Measurements from ENCODE around the gene PFKFB4.

- TF ChIP-seq ZNF24 (IDR thresholded peaks at IDR 0.05) = no peak
- TF ChIP-seq, protein P1, sequence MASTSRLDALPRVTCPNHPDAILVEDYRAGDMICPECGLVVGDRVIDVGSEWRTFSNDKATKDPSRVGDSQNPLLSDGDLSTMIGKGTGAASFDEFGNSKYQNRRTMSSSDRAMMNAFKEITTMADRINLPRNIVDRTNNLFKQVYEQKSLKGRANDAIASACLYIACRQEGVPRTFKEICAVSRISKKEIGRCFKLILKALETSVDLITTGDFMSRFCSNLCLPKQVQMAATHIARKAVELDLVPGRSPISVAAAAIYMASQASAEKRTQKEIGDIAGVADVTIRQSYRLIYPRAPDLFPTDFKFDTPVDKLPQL (IDR thresholded peaks at IDR 0.05; ENCODE audit: extremely low read depth, insufficient read length) = no peak
- TF ChIP-seq MYBL2 (IDR thresholded peaks at IDR 0.05; ENCODE audit: low read depth) = no peak
- TF ChIP-seq MYBL2 (CRISPR knock-in tag; IDR thresholded peaks at IDR 0.05; ENCODE audit: borderline replicate concordance) = no peak
- no peak for TF ChIP-seq ZNF253 (CRISPR knock-in tag; conservative IDR thresholded peaks at IDR 0.05)
- no peak for TF ChIP-seq RFX1 (IDR thresholded peaks at IDR 0.05)
- TF ChIP-seq, protein P2, sequence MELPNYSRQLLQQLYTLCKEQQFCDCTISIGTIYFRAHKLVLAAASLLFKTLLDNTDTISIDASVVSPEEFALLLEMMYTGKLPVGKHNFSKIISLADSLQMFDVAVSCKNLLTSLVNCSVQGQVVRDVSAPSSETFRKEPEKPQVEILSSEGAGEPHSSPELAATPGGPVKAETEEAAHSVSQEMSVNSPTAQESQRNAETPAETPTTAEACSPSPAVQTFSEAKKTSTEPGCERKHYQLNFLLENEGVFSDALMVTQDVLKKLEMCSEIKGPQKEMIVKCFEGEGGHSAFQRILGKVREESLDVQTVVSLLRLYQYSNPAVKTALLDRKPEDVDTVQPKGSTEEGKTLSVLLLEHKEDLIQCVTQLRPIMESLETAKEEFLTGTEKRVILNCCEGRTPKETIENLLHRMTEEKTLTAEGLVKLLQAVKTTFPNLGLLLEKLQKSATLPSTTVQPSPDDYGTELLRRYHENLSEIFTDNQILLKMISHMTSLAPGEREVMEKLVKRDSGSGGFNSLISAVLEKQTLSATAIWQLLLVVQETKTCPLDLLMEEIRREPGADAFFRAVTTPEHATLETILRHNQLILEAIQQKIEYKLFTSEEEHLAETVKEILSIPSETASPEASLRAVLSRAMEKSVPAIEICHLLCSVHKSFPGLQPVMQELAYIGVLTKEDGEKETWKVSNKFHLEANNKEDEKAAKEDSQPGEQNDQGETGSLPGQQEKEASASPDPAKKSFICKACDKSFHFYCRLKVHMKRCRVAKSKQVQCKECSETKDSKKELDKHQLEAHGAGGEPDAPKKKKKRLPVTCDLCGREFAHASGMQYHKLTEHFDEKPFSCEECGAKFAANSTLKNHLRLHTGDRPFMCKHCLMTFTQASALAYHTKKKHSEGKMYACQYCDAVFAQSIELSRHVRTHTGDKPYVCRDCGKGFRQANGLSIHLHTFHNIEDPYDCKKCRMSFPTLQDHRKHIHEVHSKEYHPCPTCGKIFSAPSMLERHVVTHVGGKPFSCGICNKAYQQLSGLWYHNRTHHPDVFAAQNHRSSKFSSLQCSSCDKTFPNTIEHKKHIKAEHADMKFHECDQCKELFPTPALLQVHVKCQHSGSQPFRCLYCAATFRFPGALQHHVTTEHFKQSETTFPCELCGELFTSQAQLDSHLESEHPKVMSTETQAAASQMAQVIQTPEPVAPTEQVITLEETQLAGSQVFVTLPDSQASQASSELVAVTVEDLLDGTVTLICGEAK (IDR thresholded peaks at IDR 0.05) = no peak
- TF ChIP-seq, protein P2 (CRISPR knock-in tag; IDR thresholded peaks at IDR 0.05) = no peak
- no peak for TF ChIP-seq TAF1 (IDR thresholded peaks at IDR 0.05; ENCODE audit: control insufficient read depth, extremely low read depth, insufficient read depth, low read length, severe bottlenecking)
- TF ChIP-seq, protein P3, sequence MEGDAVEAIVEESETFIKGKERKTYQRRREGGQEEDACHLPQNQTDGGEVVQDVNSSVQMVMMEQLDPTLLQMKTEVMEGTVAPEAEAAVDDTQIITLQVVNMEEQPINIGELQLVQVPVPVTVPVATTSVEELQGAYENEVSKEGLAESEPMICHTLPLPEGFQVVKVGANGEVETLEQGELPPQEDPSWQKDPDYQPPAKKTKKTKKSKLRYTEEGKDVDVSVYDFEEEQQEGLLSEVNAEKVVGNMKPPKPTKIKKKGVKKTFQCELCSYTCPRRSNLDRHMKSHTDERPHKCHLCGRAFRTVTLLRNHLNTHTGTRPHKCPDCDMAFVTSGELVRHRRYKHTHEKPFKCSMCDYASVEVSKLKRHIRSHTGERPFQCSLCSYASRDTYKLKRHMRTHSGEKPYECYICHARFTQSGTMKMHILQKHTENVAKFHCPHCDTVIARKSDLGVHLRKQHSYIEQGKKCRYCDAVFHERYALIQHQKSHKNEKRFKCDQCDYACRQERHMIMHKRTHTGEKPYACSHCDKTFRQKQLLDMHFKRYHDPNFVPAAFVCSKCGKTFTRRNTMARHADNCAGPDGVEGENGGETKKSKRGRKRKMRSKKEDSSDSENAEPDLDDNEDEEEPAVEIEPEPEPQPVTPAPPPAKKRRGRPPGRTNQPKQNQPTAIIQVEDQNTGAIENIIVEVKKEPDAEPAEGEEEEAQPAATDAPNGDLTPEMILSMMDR (IDR thresholded peaks at IDR 0.05 in 2 of 3, conservative IDR thresholded peaks at IDR 0.05 in 1 of 3; ENCODE audit: insufficient read depth in 2 of 3, low read depth in 1 of 3, low read length in 3 of 3) = no peak
- TF ChIP-seq ZNF609 (CRISPR knock-in tag; IDR thresholded peaks at IDR 0.05; ENCODE audit: borderline replicate concordance) = no peak
- TF ChIP-seq FOXM1 (IDR thresholded peaks at IDR 0.05; ENCODE audit: low read depth) = no peak
- no peak for TF ChIP-seq FOXM1 (CRISPR knock-in tag; IDR thresholded peaks at IDR 0.05; ENCODE audit: low read depth)
- no peak for TF ChIP-seq FOXA1 (IDR thresholded peaks at IDR 0.05; ENCODE audit: borderline replicate concordance)
- TF ChIP-seq POLR2AphosphoS5 (IDR thresholded peaks at IDR 0.05; ENCODE audit: control insufficient read depth, insufficient read depth, low read depth, low read length) = no peak
Measured at GRCh38 chr3:48598323-48599076, 41.9 kb upstream of the PFKFB4 start.

Data from K562 (cell line).